ENCODE results near the gene LRRN3.

DNA sequence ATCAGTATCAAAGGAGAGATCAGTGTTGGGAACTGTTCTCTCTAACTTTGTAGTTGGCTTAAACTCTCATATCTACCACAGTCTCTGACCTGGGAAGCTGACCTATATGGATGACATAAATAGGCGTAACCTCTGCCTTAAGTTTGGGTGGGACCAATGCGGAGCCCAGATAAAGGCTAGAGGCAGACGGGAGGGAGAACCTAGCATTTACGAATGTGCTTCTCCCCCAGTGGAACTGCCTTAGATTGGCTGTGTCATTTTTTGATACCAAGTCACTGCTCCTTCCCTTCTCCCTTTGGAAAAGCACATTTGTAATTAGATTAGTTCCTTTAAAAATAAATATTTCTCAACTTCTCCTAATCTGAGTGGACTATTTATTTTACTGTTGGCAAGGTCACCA lies 23.7 kb upstream of the LRRN3 start:
- TF ChIP-seq, protein P1, sequence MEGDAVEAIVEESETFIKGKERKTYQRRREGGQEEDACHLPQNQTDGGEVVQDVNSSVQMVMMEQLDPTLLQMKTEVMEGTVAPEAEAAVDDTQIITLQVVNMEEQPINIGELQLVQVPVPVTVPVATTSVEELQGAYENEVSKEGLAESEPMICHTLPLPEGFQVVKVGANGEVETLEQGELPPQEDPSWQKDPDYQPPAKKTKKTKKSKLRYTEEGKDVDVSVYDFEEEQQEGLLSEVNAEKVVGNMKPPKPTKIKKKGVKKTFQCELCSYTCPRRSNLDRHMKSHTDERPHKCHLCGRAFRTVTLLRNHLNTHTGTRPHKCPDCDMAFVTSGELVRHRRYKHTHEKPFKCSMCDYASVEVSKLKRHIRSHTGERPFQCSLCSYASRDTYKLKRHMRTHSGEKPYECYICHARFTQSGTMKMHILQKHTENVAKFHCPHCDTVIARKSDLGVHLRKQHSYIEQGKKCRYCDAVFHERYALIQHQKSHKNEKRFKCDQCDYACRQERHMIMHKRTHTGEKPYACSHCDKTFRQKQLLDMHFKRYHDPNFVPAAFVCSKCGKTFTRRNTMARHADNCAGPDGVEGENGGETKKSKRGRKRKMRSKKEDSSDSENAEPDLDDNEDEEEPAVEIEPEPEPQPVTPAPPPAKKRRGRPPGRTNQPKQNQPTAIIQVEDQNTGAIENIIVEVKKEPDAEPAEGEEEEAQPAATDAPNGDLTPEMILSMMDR (IDR thresholded peaks at IDR 0.05; ENCODE audit: low read depth, low read length) = no peak
- TF ChIP-seq EZH2phosphoT487 (IDR thresholded peaks at IDR 0.05; ENCODE audit: low read depth) = no peak
